Hematopoietic multipotent progenitor cell treated with erythropoietin and hydrocortisone succinate and interleukin-3 and kit ligand, for 8 days (in vitro differentiated cells): ENCODE data around the gene DSTYK.

Experiments used
- DNase-seq: peaks from one replicate; pipeline ENCODE4 v3.0.0-alpha.2; 2015

The DSTYK gene, protein sequence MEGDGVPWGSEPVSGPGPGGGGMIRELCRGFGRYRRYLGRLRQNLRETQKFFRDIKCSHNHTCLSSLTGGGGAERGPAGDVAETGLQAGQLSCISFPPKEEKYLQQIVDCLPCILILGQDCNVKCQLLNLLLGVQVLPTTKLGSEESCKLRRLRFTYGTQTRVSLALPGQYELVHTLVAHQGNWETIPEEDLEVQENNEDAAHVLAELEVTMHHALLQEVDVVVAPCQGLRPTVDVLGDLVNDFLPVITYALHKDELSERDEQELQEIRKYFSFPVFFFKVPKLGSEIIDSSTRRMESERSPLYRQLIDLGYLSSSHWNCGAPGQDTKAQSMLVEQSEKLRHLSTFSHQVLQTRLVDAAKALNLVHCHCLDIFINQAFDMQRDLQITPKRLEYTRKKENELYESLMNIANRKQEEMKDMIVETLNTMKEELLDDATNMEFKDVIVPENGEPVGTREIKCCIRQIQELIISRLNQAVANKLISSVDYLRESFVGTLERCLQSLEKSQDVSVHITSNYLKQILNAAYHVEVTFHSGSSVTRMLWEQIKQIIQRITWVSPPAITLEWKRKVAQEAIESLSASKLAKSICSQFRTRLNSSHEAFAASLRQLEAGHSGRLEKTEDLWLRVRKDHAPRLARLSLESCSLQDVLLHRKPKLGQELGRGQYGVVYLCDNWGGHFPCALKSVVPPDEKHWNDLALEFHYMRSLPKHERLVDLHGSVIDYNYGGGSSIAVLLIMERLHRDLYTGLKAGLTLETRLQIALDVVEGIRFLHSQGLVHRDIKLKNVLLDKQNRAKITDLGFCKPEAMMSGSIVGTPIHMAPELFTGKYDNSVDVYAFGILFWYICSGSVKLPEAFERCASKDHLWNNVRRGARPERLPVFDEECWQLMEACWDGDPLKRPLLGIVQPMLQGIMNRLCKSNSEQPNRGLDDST

DNA sequence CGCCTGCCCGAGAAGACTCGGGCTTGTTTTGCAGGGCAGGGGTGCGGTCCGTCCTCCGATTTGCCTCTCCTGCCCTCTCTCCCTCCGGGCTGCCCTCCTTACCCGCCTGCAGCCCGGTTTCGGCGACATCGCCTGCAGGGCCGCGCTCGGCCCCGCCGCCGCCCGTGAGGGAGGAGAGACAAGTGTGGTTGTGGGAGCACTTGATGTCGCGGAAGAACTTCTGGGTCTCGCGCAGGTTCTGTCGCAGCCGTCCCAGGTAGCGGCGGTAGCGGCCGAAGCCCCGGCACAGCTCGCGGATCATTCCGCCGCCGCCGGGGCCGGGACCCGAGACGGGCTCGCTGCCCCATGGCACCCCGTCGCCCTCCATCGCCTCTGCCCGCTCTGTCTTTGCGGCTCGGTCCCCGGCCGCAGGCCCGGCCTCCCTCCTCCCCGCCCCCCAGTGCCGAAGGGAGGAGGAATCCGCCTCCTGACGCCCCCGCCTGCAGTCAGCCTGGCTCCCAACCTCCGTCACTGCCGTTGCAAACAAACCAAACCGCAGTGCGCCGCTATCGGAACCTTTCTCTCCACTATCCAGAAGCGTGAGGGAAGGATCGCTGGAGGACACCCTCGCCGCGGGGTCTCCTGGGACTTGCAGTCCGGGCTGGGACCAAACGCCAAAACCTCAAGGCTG is at the start of gene DSTYK:
TSS of gene DSTYK (minus strand) at position 534 of the 670 bp plus-strand sequence. CDS start at position 367, 167 bp downstream.
- peak; percentile 98 for DNase-seq

DNA sequence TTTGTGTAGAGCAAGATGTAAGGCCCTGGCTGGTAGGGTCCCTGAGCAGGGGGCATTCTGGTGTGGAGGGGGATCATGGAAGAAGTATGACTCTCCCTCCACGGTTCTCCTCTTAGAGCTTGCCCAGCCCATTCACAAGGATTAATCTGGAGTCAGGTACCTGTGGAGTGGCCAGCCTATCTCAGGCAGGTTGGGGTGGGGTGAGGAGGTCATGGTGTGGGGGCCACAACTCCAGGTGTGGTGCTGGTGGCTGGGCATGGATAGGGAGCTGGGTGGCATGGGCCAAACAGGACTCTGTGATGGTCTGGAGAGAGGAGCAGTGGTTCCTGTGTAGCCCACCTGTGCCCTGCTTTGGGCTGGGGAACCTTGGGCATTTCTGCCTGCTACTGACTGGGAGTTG is 48.5 kb upstream of the DSTYK start:
- no peak for DNase-seq

DNA sequence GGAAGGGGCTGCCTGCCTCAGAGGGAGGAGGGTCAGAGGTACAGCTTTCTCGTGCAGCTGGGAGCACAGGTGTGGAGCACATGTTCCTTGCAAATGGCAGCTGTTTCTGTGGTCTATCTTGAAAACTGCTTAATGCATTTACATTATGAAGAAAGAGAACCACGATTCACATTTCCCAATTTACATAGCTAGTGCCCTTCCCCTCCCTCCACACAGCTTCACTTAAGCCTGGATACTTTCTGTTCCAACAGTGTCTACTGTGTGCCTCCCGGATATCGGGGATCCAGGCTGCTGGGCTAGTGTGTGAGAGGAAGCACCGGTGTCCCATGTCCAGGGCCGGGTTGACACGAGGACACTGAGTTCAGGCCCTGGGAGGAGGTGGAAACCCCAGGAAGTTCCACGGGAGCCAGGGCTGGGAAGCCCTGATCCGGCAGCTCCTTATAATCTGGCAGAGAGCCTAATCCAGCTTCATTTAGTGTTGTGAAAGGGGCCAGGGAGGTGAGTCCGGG is 47.9 kb upstream of the DSTYK start:
- no peak for DNase-seq

DNA sequence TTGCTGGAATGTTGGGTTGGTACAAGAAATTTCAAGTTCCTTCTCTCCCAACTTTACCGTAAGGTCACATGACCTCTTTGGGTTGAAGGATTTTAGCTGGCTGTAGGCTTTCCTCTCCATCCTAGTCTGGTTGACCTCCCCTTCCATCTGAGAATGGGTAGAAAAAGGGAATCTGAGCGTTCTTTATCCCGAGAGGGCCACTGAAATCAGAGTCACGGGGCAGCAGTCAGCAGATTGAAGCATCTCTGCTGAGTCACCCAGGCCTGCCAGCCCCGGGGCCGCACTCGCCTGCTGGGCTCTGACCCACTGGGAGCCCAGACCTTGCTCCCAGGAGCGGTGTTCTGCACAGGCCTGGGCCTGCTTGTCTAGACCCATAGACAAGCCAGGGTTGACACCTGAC is 47.2 kb upstream of the DSTYK start:
- DNase-seq, result no peak

DNA sequence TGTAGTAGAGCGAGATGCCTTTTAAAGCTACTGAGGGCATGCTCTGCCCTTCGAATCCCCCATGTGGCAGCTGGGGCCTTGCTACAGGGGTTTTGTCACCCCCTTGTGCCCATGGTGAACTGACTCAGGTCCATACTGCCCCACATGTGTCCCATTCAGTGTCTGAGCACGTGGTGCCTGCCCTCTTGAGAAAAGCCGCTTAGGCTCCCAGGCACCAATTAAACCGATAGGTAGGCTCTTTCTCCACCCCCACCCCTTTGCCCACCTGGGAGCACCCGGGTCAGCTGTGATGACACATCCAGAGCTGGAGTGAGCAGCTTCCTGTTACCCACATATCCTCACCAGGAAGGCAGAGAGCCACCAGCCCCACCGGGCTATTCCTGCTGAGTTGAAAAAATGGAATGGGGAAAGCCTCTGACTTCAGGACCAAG is 46.8 kb upstream of the DSTYK start:
- DNase-seq, result no peak

DNA sequence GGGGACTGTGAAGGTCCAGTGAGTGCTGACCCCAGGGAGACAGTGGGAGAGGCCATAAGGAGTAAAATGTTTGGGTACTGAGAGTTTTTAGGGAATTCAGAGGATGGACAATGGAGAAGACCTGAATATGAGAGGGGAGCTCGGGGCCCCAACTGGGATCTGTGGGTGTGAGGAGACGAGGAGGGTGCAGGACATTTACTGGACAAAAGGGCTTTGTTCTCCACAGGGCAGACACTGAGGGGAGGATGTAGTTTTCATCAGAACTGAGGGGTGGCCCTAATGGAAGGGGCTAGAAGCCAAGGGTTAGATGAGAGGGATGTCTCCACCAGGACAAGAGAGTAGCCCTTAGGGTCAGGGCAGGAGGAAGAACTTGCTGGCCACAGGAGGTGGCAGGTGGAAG is 46.2 kb upstream of the DSTYK start:
- no peak for DNase-seq

DNA sequence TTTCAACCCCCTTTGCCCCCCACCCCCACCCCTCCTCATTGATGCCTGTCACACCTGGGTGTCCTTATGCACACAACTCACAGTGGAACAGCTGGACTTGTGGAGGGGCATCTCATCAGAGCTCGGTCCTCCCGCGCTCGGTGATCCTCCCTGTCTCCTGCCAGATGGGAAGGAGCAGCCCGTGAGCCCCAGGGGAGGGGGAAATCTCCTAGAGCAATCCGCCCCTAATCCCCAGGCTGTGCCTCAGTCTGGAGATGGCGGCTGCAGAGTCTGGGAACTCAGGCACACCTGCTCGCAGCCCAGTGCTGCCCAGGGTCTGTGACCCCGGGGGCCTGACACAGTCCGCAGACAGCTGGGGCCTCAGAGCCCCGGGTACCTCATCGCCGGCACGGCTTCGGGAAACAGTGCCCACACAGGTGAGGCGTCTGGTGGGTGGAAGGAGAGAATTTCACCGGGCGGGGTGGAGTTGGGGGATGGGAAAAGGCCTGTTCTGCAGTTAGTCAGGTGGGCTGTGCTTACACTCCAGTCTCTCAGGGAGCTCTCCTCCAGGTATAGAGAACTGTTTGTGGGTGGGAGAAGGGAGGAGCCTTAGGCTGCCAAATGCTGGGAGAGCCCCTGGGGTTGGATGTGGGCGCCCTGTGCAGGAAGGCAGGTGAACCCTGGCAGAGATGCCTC is 45.6 kb upstream of the DSTYK start:
- DNase-seq, result no peak

DNA sequence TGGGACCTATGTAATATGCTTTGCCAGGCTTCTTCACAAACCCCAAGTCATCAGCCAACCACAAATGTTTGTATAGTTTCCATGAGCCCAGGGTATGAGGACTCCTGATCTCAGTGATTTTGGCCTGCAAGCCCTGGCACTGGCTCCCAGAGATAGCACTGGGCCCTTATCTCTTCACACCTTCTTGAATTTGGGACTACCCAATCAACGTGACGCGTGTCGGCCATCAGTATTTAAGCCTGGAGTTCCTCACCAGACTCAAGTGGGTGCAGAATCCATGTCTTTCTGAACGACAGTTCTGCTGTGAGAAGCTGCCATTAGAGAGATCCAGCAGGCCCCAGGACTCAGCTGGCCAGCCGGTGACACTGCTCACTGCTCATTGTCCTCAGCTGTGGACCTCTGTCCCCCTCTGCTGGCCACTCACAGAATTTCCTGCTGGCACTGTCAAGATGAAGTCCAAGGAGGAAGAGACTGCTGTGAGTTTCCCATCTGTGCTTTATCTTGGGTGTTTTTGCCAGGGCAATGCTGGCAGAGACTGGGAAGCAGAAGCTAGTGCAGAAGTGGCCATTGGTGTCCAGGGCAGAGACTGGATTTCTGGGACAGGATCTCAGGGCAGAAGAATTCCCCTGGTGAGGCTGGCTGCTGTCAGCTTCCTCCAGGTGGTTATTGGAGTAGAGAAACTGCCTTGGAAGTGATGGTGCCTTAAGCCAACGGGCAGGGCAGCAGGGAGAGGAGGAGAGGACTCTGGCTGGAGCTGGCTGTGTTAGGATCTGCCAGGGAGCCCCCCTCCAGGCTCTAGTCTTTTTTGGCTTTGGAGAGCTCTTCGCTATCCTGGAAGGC is 44.7 kb upstream of the DSTYK start:
- DNase-seq, result peak; percentile 99

DNA sequence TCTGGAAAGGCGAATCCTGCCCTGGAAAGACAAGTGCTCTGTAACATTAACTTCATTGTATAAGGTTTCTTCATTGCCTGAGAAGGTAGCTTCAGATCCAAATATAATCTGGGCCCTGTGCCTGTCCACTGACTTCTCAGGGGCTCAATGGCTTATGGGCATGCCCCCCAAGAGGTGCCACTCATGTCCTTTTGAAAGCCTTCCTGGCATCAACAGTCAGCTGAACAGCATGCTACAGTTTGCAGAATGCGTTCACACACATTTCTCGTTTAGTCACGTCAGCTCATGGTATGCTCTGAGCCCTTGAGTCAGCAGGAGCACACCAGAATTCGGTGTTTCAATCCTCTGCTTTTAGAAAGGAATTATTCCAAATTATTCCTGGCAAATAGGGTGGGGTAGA is 40.1 kb upstream of the DSTYK start:
- DNase-seq, result no peak

DNA sequence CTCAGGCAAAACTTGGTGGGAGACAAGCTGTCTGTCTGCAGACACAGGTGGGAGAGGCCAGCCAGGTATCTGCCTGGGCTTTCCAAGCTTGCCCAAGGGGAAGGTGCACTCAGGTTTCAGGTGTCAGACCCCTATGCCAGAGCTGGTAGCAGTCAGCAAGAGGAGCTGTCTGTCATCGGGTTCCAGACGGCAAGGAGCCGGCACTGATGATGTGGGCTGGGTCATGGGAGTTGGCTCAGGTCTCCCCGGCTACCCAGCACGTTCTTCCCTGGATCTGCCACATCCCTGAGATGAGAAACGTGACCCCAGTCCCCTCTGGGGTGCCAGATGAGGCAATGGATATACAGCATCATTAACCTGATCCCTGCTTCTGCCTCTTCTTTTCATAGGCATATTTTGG is 39.2 kb upstream of the DSTYK start:
- DNase-seq, result no peak

DNA sequence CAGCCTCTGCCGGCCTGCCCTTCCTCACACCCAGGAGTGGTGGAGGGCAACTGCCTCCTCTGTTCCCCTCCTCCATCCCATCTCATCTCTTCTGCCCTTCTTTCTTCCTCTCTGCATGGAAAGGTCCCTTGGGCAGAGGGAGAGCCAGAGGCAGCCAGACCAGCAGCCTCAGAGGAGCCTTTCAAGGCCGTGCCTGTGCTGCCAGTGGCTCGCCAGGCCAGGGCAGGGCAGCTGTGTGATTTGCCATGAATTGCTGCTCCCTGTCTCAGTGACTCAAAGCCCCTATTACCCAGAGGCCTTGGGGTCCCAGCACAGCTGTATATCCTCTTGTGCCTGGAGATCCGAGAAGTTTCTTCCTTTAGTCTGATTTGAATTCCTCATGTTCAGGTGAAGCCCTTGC is 38.1 kb upstream of the DSTYK start:
- no peak for DNase-seq

DNA sequence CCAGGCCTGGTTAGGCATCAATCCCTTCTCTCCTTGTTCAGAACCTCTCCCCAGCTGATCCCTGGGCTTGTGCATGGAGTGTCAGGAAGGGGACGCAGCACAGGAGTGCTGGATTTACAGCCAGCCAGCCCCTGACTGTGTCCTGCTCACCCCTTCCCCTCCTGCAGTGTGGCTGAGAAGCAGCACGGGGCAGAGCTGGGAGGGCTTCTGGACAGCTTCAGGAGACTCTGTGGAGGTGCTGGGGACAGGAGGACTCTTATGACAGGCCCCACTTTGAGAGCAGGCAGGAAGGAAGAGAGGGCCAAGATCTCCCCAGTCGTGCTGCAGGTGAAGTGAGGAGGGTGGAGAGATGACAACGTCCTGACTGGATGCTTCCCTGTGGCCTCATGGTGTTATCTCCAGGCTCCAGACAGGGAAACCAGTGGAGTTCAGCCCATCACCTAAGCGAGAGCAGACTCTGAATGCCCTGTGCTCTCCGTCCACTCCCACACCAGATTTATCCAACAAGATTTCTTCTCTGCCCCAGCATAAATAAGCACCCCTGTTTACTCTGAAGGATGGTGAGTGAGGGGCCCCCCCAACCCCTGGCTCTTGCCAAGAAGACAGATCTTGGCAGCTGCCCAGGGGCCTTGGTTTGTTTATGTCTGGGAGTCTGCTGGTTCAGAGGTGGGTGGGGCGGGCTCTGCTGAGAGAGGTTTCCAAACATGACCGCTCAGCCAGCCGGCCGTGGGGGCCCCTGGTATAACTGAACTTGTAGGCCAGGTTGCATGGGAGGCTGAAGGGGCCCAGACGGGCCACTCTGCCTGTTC is 37.5 kb upstream of the DSTYK start:
- peak; percentile 66 for DNase-seq

DNA sequence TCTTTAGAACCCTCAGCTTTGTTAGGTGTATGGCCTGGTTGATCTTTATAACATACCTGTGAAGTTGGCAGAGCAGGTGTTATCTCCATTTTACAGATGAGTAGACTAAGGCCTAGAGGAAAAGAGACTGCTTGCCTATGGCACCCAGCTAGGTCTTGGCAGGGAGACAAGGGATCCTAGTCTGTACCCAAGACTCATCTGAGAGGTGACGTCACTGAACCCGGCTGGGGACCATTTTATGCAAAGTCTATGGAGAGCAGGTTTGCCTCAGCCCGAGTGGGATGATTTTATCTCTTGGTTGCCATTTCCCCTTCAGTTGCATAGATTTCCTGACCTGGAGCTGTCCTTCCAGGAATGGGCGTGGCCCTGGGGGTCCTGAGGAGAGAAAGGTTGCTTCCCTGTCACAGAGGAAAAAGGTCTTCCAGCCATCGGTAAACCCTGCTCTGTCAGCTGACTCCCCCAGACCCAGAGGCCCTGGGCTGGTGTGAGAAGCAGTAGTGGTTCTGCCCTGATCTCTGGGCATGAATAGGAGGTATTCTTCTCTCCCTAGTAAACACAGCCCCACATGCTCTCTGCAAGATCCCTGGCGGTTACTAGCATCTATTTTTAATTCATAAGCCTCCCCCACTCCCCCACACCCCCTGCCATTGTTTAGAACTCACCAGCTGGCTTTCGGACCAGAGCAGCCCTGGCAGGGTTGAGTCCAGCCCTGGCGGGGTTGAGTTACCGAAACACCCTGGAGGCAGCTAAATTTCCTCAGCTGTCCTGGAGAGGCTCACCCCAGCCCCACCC is 35.8 kb upstream of the DSTYK start:
- DNase-seq, result no peak

DNA sequence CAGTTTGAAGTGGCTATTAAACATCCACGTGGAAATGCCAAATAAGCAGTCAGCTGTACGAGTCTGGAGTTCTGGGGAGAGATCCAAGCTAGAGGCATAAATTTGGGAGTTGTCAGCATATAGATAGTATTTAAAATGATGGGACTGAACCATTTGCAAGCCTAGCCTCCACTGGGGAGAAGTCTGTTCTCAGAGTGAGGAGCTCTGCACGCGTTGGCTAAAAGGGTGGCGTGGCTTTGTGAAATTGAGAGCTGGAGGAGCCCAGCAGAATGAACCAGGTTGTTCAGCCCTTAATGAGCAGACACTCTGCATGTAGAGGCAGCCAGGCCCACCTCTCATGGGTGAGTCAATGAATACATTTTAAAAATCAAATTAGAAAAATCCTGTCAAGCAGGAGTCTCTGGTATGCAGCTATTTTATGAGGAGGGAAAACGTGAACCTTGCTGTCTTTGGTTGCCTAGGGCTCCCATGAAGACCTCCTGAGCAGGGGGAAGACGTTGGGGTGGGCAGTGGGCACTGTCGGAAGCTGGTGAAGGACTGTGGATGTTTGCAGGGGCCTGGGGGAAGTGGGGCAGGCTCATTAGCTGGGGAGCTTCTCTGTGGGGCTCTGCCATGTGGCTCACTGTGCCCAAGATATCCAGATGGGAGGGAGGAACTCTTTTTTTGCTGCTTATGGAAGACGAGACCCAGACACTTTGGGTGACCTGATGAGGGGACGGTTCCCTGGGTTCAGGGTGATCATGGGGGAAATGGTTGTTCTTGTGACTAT is 35.0 kb upstream of the DSTYK start:
- no peak for DNase-seq

DNA sequence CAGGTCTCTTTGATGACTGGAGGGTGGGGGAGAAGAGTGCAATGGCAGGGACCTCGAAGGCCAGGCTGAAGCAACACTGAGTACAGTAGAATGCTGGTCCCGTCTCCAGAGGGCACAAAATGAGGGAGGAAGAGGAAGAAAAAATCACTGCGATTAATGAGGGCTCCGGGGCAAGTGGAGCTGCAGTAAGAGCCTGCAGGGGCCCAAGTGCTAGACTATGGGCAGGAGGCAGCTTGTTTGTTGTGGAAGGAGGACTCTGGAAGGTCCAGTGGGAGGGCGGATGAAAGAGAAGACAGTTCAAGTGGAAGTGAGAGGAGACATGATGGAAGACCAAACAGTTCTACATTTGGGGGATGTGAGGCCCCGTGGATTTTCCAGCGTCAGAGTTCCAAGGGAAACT is 33.6 kb upstream of the DSTYK start:
- DNase-seq, result no peak

DNA sequence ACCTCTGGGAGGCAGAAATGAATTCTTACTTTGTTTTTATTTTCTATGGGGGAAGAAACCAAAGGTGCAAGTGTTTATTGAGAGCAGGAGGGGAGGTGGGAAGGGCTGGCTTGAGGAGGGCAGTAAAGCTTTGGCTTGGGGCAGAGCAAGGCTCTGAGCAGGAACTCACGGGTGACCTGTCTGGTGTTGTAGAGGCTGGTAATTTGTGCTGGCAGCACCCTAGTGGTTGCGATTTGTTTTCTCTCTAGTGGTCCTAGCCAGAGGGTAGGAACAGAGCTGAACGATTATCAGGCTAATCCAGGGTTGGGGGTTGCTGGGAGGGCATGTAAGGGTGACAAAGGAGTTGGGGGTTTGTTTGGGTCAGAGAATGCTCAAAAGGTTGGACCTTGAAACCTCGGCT is 32.9 kb upstream of the DSTYK start:
- DNase-seq, result no peak

DNA sequence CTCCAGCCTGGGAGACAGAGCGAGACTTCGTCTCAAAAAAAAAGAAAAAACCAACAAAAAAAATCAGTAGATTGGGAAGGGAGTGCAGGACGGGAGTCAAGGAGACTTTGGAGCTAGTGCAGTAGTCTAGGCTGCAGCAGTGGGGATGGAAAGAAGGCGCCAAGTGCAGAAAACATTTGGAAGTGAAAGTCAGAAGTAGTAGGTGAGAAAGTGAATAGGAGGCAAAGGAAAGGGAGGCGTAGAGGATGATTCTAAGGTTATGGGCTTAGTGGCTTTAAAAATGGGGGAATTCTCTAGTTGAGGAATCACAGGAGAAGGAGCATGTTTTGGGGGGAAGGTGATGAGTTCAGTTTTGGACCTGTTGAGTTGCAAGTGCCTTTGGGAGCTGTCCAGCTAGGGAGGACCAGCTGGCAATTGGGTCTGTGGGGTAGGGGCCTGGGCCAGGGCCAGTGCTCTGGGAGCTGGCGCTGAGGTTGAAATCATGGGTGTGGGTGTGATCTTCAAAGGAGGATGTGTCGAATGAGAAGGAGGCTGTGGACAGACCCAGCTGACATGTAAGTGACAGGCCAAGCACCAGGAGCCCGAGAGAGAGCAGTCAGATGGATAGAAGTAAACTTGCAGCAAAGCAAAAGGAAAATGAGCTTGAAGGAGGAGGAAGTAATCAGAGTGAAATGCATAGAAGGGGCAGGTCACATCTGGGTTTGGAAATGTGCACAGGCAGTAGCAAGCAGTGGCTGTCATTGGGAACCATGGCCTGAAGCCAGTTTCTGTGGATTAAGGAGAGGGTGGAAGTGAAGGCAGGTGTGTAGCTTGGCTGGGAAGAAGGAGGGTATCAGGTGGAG is 32.1 kb upstream of the DSTYK start:
- no peak for DNase-seq
